HG02973 (cell line): ENCODE data around the gene IMP4.

Experiments
- ATAC-seq: cut with Tn5 transposase; IDR thresholded peaks from one replicate; pipeline ENCODE4 v1.9.1; 2021; ENCODE audit warnings: moderate library complexity; ENCODE audit not compliant: unreplicated experiment

Gene IMP4

GRCh38 chr2:130375291-130376266 lies 32.9 kb downstream of the IMP4 start:
- ATAC-seq: no peak

GRCh38 chr2:130376433-130377293 lies 34.0 kb downstream of the IMP4 start:
- ATAC-seq: peak; percentile 44

GRCh38 chr2:130377491-130377890 lies 34.8 kb downstream of the IMP4 start:
- no peak for ATAC-seq

GRCh38 chr2:130378206-130378897 lies 35.7 kb downstream of the IMP4 start:
- no peak for ATAC-seq

- no peak for ATAC-seq
These were observed 36.2 kb downstream of the IMP4 start for GRCh38 chr2:130378898-130379214.

GRCh38 chr2:130380096-130380934 lies 37.6 kb downstream of the IMP4 start:
- ATAC-seq: no peak

GRCh38 chr2:130381145-130381544 lies 38.4 kb downstream of the IMP4 start:
- no peak for ATAC-seq

- no peak for ATAC-seq
These were observed 38.9 kb downstream of the IMP4 start for GRCh38 chr2:130381619-130382018.

GRCh38 chr2:130382313-130382917 lies 39.7 kb downstream of the IMP4 start:
- ATAC-seq: no peak

- ATAC-seq: no peak
These were observed 43.0 kb downstream of the IMP4 start for GRCh38 chr2:130385709-130386108.

GRCh38 chr2:130387071-130387400 lies 44.3 kb downstream of the IMP4 start:
- ATAC-seq: no peak

- ATAC-seq: no peak
These were observed 45.1 kb downstream of the IMP4 start for GRCh38 chr2:130387804-130388203.

GRCh38 chr2:130388221-130388907 lies 45.7 kb downstream of the IMP4 start:
- no peak for ATAC-seq

- ATAC-seq: no peak
These were observed 46.7 kb downstream of the IMP4 start for GRCh38 chr2:130389358-130389757.

GRCh38 chr2:130389783-130390182 lies 47.1 kb downstream of the IMP4 start:
- no peak for ATAC-seq

- ATAC-seq: peak; percentile 15
These were observed 47.9 kb downstream of the IMP4 start for GRCh38 chr2:130390460-130391057.

GRCh38 chr2:130391058-130391871 lies 48.6 kb downstream of the IMP4 start:
- ATAC-seq: peak; percentile 92
